Measurements from ENCODE around the gene BDKRB2.

BDKRB2 gene

DNA sequence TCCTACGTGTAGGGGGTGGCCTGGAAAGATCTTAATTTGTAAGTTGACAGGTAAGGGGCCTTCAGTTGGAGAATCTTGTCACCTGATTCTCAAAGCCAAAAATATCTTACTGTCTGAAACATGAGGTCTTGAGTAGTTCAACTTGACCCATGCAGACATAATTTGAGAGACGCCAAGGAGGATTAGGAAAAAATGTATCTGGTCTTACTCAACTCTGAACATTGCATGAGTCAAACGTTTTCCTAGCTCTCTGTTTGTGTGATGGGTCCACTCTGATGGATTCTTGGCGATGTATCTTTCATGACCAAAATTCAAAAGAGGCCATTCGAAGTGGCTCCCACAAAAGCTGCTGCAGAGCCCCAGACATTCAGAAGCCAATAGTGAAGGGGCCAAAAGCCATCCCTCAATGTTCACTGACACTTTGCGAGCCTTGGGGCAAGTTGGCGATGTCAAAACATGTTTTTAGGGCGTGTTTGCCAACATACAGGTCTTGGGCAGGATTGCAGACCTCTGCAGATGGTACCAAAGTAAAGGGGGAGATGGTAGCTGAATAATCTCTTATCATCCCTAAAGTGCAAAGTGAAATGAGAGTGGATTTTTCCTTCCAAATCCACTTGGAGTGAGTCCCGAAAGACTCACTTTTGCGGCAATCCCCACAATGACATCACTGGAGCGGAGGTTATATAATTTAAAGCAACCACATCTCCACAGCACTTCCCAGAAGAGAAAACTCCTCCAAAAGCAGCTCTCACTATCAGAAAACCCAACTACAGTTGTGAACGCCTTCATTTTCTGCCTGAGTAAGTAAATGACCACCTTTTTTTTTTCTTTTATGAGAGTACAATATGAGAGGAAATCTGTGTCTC lies 51.1 kb downstream of the BDKRB2 start, which contains the start of gene BDKRB1:
Gene BDKRB1, plus strand, starts transcription at position 710 of the 866 bp plus-strand sequence. CDS start 7,473 bp downstream, outside the sequence.
- DNase-seq = no peak

DNA sequence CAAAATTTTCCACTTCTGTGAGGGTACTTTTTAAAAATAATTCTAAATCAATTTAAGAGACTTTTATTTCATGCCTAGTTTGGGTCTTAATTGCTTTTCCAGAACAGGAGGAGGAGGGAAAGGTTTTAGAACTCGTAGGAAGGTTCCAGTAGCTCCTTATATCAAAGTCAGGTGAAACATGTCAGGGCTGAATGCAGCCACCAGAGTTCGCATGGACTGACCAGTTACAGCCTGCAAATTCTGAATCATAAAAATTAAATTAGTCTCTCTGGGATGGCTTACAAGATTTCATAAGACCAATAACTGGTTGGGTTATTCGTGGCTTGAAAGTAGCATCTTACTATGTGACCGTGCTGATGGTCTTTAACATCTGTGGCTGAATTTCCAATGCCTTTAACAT lies 51.8 kb downstream of the BDKRB2 start:
- DNase-seq = no peak

DNA sequence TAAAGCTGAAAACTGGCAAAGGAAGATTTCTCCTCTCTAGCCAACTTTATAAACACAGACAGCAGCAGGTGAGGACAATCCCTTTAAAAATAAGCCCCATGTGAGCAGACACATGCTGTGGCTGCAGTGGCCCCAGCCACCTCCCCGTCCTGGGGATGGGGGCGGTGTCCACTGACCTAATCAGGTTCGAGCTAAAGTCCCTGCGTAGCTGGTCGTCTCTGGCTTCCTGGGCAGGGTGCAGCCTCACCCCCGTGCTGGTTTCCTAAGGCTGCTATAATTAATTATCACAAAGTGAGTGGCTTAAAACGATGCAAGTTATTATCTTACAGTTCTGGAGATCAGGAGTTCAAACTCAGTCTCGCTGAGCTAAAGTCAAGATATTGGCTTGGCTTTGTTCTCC lies 52.4 kb downstream of the BDKRB2 start:
- no peak for DNase-seq

DNA sequence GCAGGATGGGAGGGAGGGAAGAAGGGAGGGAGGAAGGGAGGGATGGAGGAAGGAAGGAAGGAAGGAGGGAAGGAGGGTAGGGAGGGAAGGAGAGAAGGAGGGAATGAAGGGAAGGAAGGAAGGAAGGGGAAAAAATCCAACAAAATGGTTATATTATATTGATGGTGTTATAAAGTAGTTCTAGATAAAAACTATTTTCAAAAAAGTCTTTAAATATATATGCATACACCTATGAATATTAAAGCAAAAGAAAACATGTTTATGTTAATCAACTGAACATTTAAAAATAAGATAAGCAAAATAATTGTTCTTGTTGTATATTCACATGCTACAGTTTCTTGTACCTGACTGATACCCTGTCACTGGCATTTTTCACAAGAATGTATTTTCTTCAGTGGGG lies 53.3 kb downstream of the BDKRB2 start:
- DNase-seq = no peak

DNA sequence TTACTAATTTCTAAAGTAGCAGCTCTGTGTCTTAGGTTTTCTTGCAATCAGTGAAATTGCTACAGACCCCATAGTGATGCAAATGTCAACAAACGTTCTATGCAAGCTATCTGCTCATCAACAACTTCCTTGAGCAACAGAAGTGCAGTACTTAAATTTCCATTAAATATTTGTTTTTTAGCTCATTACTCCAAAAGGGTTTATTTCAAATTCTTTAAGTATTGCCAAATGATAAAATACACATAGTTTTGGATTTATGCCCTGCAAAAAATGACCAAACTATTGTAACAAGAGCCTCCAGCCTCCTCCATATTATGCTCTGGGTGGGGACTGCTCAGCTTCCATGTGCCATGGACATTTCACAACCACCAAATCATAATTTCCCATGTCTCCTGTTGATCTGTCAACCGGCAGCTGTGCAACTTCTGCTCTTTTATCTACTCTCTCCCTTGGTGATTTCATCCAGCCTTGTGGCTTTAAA lies 55.7 kb downstream of the BDKRB2 start:
- DNase-seq = no peak

DNA sequence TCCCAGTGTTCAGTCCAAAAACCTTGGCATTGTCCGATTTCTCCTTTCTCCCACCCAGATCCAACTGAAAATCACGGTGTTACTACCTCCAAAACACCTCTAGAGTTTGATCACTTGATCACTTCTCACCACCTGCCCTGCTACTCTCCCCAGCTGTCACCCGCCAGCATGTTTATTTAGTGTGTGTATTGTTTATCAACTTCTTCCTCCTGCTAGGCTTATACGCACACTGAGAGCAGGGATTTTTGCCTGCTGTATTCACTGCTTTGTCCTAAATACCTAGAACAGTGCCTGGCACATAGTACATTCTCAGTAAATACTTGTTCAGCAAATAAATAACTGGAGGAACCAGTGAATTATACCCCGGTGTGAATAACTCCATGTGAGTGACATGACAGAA lies 56.4 kb downstream of the BDKRB2 start:
- no peak for DNase-seq

DNA sequence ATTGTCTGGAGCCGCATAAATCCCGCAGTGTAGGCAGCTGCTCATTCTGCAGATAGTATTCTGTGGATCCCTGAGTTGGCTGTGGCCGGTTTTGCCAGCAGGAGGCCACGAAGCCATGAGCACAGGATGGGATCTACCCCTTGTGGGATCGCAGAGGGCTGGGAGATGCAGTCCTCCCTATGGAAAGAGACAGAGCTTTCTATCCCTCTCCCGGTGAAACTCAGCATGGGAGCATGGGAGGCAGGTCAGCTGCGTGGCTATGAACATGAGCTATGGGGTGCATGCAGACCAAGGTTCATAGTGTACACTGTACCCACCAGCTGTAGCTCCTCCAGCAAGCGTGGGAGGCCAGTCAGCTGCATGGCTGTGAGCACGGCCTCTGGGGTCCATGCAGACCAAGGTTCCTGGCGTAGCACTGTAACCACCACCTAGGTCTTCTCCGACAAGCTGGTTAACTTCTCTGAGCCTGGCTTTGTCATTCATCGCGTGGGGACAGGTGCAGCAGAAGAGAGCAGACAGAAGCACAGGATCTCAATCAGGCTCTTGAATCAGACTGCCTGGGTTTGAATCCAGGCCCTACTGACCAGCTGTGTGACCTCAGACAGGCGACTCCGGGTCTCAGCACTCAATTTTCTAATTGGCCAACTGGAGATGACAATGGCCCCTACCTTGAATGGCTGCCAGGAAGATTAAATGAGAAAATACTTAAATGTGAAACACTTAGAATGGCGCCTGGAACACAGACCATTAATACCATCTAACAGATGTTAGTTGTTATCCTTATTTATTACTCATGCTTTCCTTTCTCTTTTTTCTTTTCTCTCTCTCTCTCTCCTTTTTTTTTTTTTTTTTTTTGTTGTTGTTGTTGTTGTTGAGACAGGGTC lies 57.4 kb downstream of the BDKRB2 start:
- no peak for DNase-seq

DNA sequence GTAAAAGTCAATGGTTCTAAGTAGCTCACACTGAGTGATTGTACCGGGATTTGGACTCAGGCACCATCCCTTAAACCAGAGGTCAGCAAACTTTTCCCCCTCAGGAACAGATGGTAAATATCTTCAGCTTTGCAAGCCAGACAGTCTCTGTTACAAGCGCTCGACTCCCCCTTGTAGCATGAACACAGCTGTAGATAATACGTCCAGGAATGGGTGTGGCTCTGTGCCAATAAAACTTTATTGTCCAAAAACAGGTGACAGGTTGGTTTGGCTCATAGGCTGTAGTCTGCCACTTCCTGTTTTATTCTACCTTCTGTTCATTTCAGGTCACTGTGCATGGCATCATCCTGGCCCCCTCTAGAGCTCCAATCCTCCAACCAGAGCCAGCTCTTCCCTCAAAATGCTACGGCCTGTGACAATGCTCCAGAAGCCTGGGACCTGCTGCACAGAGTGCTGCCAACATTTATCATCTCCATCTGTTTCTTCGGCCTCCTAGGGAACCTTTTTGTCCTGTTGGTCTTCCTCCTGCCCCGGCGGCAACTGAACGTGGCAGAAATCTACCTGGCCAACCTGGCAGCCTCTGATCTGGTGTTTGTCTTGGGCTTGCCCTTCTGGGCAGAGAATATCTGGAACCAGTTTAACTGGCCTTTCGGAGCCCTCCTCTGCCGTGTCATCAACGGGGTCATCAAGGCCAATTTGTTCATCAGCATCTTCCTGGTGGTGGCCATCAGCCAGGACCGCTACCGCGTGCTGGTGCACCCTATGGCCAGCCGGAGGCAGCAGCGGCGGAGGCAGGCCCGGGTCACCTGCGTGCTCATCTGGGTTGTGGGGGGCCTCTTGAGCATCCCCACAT lies 58.9 kb downstream of the BDKRB2 start:
- DNase-seq = no peak

DNA sequence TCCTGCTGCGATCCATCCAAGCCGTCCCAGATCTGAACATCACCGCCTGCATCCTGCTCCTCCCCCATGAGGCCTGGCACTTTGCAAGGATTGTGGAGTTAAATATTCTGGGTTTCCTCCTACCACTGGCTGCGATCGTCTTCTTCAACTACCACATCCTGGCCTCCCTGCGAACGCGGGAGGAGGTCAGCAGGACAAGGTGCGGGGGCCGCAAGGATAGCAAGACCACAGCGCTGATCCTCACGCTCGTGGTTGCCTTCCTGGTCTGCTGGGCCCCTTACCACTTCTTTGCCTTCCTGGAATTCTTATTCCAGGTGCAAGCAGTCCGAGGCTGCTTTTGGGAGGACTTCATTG lies 59.5 kb downstream of the BDKRB2 start:
- no peak for DNase-seq

DNA sequence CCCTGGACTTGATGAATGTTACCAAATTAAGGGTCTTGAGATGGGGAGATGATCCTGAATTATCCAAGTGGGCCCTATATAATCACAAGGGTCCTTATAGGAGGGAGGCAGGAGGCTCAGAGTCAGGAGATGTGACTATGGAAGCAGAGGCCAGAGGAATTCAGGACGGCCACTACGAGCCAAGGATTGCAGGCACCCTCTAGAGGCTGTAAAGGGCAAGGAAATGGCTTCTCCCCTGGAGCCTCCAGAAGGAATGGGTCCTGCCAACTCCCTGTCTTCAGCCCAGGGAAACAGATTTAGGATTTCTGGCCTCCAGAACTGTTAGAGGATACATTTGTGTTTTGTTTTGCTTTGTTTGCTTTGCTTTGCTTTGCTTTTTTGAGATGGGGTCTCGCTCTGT lies 60.2 kb downstream of the BDKRB2 start:
- no peak for DNase-seq

DNA sequence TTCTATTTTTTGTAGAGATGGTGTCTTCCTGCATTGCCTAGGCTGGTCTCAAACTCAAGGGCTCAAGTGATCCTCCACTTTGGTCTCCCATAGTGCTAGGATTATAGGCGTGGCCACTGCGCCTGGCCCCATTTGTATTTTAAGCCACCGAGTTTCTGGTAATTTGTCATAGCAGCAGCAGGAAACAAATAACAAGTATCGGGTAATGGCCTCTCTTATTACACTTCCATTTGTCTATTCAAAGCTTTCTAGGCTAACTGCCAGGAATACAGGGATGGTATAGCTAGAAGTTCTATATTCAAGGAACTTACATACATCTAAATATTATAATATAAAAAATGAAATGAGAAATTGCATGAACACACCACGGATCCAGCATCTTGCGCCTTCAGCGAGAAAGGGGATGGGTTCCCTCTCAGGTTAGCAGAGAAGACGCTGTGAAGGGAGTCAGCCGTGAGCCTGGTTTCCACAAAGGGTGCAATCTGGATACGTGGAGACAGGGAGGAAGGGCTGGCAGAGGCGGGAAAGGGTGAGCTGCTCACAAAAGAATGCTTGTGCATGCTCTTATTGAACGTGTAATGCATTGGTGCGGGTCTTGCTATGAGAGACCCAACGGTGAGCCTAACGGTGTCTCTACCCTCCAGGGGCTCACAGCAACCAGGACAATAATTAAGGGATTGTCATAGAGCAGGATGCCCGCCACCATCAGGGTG lies 60.9 kb downstream of the BDKRB2 start:
- DNase-seq = no peak

DNA sequence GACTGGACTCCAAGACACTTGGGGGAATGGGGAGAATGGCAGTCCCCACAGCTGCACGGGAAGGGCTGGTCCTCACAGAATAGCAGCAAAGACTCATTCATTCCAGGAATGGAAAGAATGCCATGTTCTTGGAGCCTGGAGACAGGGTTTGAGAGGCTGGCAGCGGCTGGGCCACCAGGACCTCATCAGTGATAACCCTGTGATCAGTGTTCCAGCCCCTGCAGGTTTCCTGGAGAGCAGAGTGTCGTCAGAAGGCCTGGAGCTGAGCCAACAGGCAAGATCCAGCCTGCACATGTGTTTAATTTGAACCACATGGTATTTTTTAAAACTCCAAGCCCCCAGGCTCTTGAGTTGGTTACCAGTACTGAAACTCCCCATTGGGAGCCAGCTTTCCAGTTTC lies 62.7 kb downstream of the BDKRB2 start:
- DNase-seq = no peak

DNA sequence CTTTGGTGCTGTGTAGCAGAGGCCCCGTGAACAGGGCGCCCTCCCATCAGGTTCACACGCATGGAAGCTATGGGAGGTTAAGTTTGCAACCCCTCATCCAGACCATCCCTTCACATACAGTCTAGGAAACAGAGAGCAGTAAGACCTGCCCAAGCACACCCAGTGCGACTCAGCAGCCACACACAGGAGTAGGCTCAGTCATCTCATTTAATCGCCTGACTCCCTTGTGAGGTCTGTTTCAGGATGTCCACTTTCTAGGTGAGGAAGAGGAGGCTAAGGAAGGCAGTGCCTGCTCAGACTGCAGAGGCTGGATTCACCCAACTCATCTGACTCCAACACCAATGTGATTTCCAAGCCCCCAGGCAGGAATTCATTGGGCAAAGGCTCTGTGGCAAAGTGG lies 63.3 kb downstream of the BDKRB2 start:
- DNase-seq = no peak

DNA sequence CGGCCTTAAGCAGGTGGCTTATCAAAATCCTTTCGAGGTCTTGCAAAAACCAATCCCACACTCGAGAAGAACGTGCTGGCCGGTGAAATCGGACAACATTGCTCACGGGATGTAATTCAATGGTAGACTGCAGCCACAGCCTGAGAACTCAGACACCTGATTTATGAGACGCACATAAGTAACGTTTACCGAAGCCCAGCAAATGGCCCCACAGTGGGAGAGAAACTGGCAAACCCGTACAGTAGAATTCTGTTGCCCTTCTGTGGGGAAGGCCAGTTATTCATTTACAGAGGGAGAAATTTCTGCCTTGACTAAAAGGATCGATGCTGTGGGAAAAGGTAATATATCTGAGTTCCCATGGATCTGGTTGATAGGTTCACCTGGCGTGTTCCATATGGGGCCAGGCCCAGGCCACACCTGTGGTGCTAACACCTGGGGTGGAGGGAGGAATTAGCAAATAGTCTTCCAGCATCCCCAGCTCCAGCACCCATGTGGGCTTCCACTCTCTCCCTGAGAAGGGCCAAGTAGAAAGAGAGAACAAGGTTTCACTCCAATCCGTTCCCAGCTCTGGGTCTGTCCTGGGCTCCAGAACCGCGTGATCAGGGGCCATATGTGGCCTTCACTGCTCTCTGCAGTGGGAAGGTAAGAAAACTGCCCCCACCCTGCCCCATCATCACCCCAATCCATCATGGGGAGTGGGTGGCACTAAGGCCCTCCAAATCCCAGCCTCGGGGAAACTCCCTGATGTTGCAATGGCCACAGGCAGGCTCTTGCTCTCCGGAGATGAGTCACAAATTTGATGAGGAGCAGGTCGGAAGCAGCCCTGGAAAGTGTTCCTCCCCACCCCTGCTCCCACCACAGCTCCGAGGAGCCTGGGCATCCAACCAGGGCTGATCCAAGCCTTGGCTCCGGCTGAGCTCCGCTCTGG lies 64.1 kb downstream of the BDKRB2 start:
- DNase-seq = no peak

DNA sequence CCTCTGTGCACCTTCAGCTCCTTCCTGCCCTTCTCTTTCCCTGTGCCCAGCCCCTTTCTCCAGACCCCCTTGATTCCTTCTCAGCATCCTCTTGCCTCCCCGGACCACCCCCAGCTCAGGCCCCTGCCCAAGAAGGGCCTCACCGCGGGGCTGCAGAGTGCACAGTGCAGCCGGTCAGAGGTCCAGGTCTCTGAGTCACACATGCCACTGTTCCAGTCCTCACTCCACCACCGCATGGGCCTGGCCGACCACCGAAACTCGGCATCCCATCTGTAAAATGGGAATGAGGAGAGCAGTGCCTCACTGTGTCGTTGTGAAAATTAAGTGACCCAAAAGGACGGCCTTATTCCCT lies 64.7 kb downstream of the BDKRB2 start:
- DNase-seq = no peak

DNA sequence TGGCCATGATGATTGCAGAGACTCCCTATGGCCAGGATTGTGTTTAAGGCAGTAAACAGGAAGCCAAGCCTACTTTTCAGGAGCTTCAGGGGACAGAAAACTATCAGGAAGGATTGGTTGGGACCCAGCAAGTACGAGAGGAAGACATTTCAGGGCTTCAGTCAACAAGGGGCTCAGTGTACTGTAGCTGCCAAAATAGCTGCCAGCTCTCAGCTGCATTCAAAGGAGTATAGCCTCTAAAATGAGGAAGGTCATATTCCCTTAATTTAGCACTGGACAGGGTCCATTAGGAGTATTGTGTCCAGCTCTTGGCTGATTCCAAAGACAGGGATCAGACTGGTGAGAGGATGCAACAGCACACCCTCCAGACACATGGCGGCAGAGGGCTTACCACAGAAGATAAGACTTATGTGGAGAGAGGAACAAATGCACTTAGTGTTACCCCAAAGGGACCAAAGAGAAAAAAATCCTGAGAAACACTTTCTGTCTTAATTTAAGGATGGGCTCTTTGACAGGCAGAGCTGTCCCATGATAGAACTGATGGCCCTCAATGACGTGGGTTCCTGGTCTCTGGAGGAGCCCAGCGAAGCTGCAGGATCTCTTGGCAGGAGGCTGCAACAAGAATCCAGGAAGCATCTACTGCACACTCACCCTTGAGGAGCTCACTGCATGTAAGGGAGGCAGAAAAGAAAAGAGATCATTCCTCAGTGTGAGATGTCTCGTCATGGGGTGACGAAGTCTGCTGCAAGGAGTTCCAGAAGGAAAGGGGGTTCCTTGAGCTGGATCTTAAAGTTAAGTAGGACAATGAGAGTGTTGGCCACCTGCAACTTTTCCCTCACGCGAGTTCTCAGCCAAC lies 66.2 kb downstream of the BDKRB2 start:
- no peak for DNase-seq

DNA sequence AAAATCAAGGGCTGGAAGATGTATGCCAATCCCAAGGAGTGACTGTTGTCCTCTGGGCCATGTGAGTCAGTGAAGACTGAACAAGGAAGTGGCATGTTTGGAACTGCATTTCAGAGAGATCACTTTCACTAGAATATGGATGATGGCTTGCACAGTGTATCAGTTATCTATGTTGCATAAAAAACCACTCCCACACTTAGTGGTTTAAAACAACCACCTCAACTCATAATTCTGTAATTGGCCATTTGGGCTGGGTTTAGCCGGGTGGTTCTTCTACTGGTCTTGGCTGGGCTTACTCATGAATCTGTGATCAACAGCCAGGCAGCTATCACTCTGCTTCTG lies 66.8 kb downstream of the BDKRB2 start:
- DNase-seq = no peak

DNA sequence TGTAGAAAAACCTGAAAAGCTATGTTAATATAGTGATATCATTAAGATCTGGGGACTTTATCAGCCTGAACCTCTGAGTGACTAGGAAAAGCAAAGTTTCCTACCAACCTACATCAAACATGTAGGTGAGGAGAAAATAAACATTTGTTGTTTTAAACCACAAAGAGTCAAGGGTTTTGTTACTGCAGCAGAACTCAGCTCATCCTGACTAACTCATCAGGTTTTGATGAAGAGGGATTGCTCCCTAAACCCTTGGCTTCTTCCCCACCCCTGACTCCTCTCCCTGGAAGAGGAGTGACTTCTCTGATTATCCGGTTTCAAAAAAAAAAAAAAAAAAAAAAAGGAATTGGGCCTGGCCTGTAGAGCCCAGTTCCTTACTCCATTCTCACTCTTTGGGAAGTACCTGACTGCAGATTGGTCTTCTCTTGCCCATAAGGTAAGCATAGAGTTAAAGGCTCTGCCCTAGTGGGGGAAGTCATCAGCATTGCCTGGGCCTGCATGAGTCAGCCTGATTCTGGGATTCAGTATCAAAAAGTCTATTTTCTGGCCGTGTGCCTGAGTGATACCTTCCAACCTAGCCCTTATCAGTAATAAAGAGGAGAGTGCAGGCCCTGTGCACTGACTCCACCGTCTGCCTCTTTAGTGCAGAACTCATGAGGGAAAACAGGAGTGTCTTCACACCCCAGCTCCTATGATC lies 68.3 kb downstream of the BDKRB2 start:
- DNase-seq = no peak

DNA sequence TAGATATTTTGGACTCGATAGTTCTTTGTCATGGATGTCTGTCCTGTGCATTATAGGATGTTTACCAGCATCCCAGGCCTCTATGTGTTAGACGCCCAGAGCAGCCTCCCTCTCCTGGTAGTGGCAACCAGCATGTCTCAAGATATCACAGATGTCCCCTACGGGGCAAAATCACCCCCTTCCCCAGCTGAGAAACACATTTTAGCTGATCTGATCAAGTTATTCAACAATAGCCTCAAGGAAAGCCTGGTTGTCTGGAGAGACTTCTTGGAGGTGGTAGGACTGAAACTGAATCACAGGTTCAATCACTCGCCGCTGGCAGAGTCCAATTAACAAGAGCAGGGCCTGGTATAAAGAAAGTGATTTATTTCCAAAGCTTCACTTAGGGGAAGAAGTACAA lies 69.0 kb downstream of the BDKRB2 start:
- no peak for DNase-seq

DNA sequence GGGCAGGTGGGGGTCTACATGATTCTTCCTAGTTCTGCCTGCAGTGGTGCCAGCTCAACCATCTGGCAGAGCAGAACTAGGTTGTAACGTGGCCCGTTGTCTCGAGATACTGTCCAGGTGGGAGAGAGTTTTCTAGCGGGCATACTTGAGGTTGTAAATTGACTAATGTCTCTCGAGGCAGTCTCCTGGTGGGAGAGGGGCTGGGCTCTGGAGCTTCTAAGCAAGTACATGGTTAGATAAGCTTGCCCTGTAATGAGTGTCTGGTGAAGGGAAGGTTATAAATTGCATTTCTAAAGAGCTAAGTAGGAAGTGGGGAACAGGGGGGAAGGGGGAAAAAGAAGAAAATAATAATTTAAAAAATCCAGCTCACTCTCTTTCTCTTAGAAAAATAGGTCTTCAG lies 69.5 kb downstream of the BDKRB2 start:
- DNase-seq = no peak
